ENCODE measurements around the gene ING3.

The ING3 gene

GRCh38 chr7:120993553-120994191 is 43.1 kb downstream of the ING3 start:
- no peaks in the 10 kb centered on the region for H3K4me1 ChIP-seq (ENCODE audit: insufficient read depth, insufficient read length)
- no peak overlapping the region for H3K9ac ChIP-seq (ENCODE audit: insufficient read length, low read depth)
- no peaks in the 10 kb centered on the region for H3K9me3 ChIP-seq (ENCODE audit: insufficient read depth, low read length)
- no peak for DNase-seq (ENCODE audit: low read depth, low spot score)
- TF ChIP-seq ZNF274 (IDR thresholded peaks at IDR 0.05; ENCODE audit: low read depth, low read length) (no peak), SUZ12 (IDR thresholded peaks at IDR 0.05; ENCODE audit: extremely low read depth, insufficient read depth, insufficient read length) (no peak), YY1 (IDR thresholded peaks at IDR 0.05; ENCODE audit: insufficient read depth, insufficient read length) (no peak)
- H3K36me3 ChIP-seq (ENCODE audit: insufficient read depth, insufficient read length, low read length) = no peaks in the 10 kb centered on the region
- peaks cover 14% of the 10 kb centered on the region for H3K27me3 ChIP-seq (ENCODE audit: insufficient read depth, insufficient read length)
- H3K4me3 ChIP-seq (ENCODE audit: insufficient read length, low read depth) = no peak overlapping the region

- no peak for DNase-seq (ENCODE audit: low read depth, low spot score)
- TF ChIP-seq SUZ12 (IDR thresholded peaks at IDR 0.05; ENCODE audit: extremely low read depth, insufficient read depth, insufficient read length) = no peak
- Histone ChIP-seq H3K27me3 (ENCODE audit: insufficient read depth, insufficient read length) (peaks cover 3% of the 10 kb centered on the region), H3K4me1 (ENCODE audit: insufficient read depth, insufficient read length) (no peaks in the 10 kb centered on the region), H3K9ac (ENCODE audit: insufficient read length, low read depth) (no peak overlapping the region), H3K4me3 (ENCODE audit: insufficient read length, low read depth) (no peak overlapping the region), H3K36me3 (ENCODE audit: insufficient read depth, insufficient read length, low read length) (no peaks in the 10 kb centered on the region), H3K9me3 (ENCODE audit: insufficient read depth, low read length) (no peaks in the 10 kb centered on the region)
These were observed 44.2 kb downstream of the ING3 start for GRCh38 chr7:120994512-120995410.

GRCh38 chr7:120995654-120996053 is 45.1 kb downstream of the ING3 start:
- H3K4me1 ChIP-seq (ENCODE audit: insufficient read depth, insufficient read length) = no peaks in the 10 kb centered on the region
- no peak overlapping the region for H3K4me3 ChIP-seq (ENCODE audit: insufficient read length, low read depth)
- no peak overlapping the region for H3K9ac ChIP-seq (ENCODE audit: insufficient read length, low read depth)
- H3K9me3 ChIP-seq (ENCODE audit: insufficient read depth, low read length) = no peaks in the 10 kb centered on the region
- no peaks in the 10 kb centered on the region for H3K27me3 ChIP-seq (ENCODE audit: insufficient read depth, insufficient read length)
- DNase-seq (ENCODE audit: low read depth, low spot score) = no peak
- no peaks in the 10 kb centered on the region for H3K36me3 ChIP-seq (ENCODE audit: insufficient read depth, insufficient read length, low read length)
- TF ChIP-seq SUZ12 (IDR thresholded peaks at IDR 0.05; ENCODE audit: extremely low read depth, insufficient read depth, insufficient read length) = no peak
- TF ChIP-seq ZNF274 (IDR thresholded peaks at IDR 0.05; ENCODE audit: low read depth, low read length) = no peak
- TF ChIP-seq YY1 (IDR thresholded peaks at IDR 0.05; ENCODE audit: insufficient read depth, insufficient read length) = no peak

- Histone ChIP-seq H3K9ac (ENCODE audit: insufficient read length, low read depth) (no peak overlapping the region), H3K9me3 (ENCODE audit: insufficient read depth, low read length) (no peaks in the 10 kb centered on the region), H3K36me3 (ENCODE audit: insufficient read depth, insufficient read length, low read length) (no peaks in the 10 kb centered on the region), H3K4me3 (ENCODE audit: insufficient read length, low read depth) (no peak overlapping the region), H3K4me1 (ENCODE audit: insufficient read depth, insufficient read length) (no peaks in the 10 kb centered on the region), H3K27me3 (ENCODE audit: insufficient read depth, insufficient read length) (no peaks in the 10 kb centered on the region)
- TF ChIP-seq YY1 (IDR thresholded peaks at IDR 0.05; ENCODE audit: insufficient read depth, insufficient read length) (no peak), SUZ12 (IDR thresholded peaks at IDR 0.05; ENCODE audit: extremely low read depth, insufficient read depth, insufficient read length) (no peak), ZNF274 (IDR thresholded peaks at IDR 0.05; ENCODE audit: low read depth, low read length) (no peak)
- no peak for DNase-seq (ENCODE audit: low read depth, low spot score)
These were observed 45.9 kb downstream of the ING3 start for GRCh38 chr7:120996333-120996987.

GRCh38 chr7:120996988-120997345 is 46.4 kb downstream of the ING3 start:
- no peaks in the 10 kb centered on the region for H3K4me1 ChIP-seq (ENCODE audit: insufficient read depth, insufficient read length)
- TF ChIP-seq ZNF274 (IDR thresholded peaks at IDR 0.05; ENCODE audit: low read depth, low read length) (no peak), YY1 (IDR thresholded peaks at IDR 0.05; ENCODE audit: insufficient read depth, insufficient read length) (no peak), SUZ12 (IDR thresholded peaks at IDR 0.05; ENCODE audit: extremely low read depth, insufficient read depth, insufficient read length) (no peak)
- H3K9ac ChIP-seq (ENCODE audit: insufficient read length, low read depth) = no peak overlapping the region
- no peaks in the 10 kb centered on the region for H3K27me3 ChIP-seq (ENCODE audit: insufficient read depth, insufficient read length)
- no peaks in the 10 kb centered on the region for H3K36me3 ChIP-seq (ENCODE audit: insufficient read depth, insufficient read length, low read length)
- H3K9me3 ChIP-seq (ENCODE audit: insufficient read depth, low read length) = no peaks in the 10 kb centered on the region
- no peak overlapping the region for H3K4me3 ChIP-seq (ENCODE audit: insufficient read length, low read depth)
- DNase-seq (ENCODE audit: low read depth, low spot score) = no peak

GRCh38 chr7:120997882-120998474 is 47.4 kb downstream of the ING3 start:
- Histone ChIP-seq H3K4me1 (ENCODE audit: insufficient read depth, insufficient read length) (no peaks in the 10 kb centered on the region), H3K9me3 (ENCODE audit: insufficient read depth, low read length) (no peaks in the 10 kb centered on the region), H3K27me3 (ENCODE audit: insufficient read depth, insufficient read length) (no peaks in the 10 kb centered on the region), H3K9ac (ENCODE audit: insufficient read length, low read depth) (no peak overlapping the region), H3K36me3 (ENCODE audit: insufficient read depth, insufficient read length, low read length) (no peaks in the 10 kb centered on the region), H3K4me3 (ENCODE audit: insufficient read length, low read depth) (no peak overlapping the region)
- TF ChIP-seq SUZ12 (IDR thresholded peaks at IDR 0.05; ENCODE audit: extremely low read depth, insufficient read depth, insufficient read length) (no peak), YY1 (IDR thresholded peaks at IDR 0.05; ENCODE audit: insufficient read depth, insufficient read length) (no peak), ZNF274 (IDR thresholded peaks at IDR 0.05; ENCODE audit: low read depth, low read length) (no peak)
- no peak for DNase-seq (ENCODE audit: low read depth, low spot score)

- DNase-seq (ENCODE audit: low read depth, low spot score) = no peak
- TF ChIP-seq ZNF274 (IDR thresholded peaks at IDR 0.05; ENCODE audit: low read depth, low read length) (no peak), YY1 (IDR thresholded peaks at IDR 0.05; ENCODE audit: insufficient read depth, insufficient read length) (no peak), SUZ12 (IDR thresholded peaks at IDR 0.05; ENCODE audit: extremely low read depth, insufficient read depth, insufficient read length) (no peak)
- H3K4me1 ChIP-seq (ENCODE audit: insufficient read depth, insufficient read length) = no peaks in the 10 kb centered on the region
- no peaks in the 10 kb centered on the region for H3K36me3 ChIP-seq (ENCODE audit: insufficient read depth, insufficient read length, low read length)
- H3K9ac ChIP-seq (ENCODE audit: insufficient read length, low read depth) = no peak overlapping the region
- no peak overlapping the region for H3K4me3 ChIP-seq (ENCODE audit: insufficient read length, low read depth)
- no peaks in the 10 kb centered on the region for H3K9me3 ChIP-seq (ENCODE audit: insufficient read depth, low read length)
- H3K27me3 ChIP-seq (ENCODE audit: insufficient read depth, insufficient read length) = no peaks in the 10 kb centered on the region
These were observed 47.9 kb downstream of the ING3 start for GRCh38 chr7:120998520-120998919.
